Measurements from ENCODE around the gene CLEC4A. TPM values are rescaled to one million over a fixed set of nuclear protein-coding genes. Genes with fewer than 3 reads are reported as not detected.
"Not testable (repeated sequence)": the region's sequence is repeated elsewhere in the genome, so short reads cannot be mapped to it uniquely, and the experiment has no call there.

The CLEC4A gene
- total RNA-seq, 2 experiments from 2014 or later, result 0.39 to 1.0 TPM

DNA sequence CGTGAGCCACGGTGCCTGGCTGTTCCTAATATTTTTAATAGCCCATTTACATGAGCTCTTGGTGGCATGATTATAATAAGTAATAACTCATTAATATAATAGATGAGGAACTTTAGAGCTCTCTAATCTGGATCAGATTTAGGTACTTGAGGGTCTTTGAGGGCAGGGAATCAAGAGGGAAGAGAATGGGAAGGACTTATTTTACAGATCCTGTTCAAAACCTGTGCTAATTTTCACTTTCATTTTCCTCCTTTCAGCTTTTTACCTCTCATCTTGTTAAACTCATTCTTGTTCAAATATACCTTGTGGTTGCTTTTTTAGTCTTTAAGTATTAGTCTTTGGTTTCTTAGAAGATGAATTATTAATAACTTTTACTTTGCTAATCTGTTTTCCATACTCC, 35.8 kb upstream of the CLEC4A start:
- intact Hi-C loops (cut with DNase I, micrococcal nuclease), result loop anchor here in 1 of 2 experiments (2.0 kb wide), 1 partner anchor 21 kb away; no protein-coding TSS in a partner anchor
- Mint-ChIP-seq H3K4me1 (ENCODE audit: low read depth) (peaks cover 46% of the 10 kb centered on the region), H3K36me3 (ENCODE audit: low read depth) (peaks cover 68% of the 10 kb centered on the region), H3K4me3 (peak overlapping the region; percentile 61), H3K27ac (peak overlapping the region; percentile 79), H3K27me3 (no peaks in the 10 kb centered on the region), H3K9me3 (no peaks in the 10 kb centered on the region)
- H3K27ac ChIP-seq (ENCODE audit: low read depth in 1 of 2, low read length in 2 of 2), result peak overlapping the region; percentile 66 to 78
- POLR2A ChIA-PET, result interaction anchor here (1.0 to 1.5 kb wide), 4 partner anchors 50 to 155 kb away, joined by 3 to 5 read pairs (median 4); partner anchors contain the start of gene FOXJ2
- CTCF ChIA-PET, result interaction anchor here (1.3 to 2.5 kb wide), 4 partner anchors 10 to 154 kb away, joined by 3 to 6 read pairs (median 4); no protein-coding TSS in a partner anchor
- H3K36me3 ChIP-seq (ENCODE audit: insufficient read depth, low read length), result peaks cover 36% of the 10 kb centered on the region
- H3K4me3 ChIP-seq (ENCODE audit: low read length), result peak overlapping the region; percentile 35
- peaks cover 51% of the 10 kb centered on the region for H3K4me1 ChIP-seq (ENCODE audit: insufficient read depth, low read length)
- ATAC-seq (ENCODE audit: poor library complexity), result no peak
- no peak for TF ChIP-seq CTCF (IDR thresholded peaks at IDR 0.05)
- H3K27me3 ChIP-seq (ENCODE audit: control insufficient read depth in 1 of 2, insufficient read depth in 2 of 2, low read length in 2 of 2), result no peaks in the 10 kb centered on the region
- peak in 2 of 14 experiments; percentile 34 to 49 for DNase-seq
- H3K9me3 ChIP-seq (ENCODE audit: control insufficient read depth in 1 of 2, insufficient read depth in 1 of 2, low read length in 2 of 2), result no peaks in the 10 kb centered on the region

- Mint-ChIP-seq H3K27me3 (no peaks in the 10 kb centered on the region), H3K36me3 (ENCODE audit: low read depth) (peaks cover 71% of the 10 kb centered on the region), H3K9me3 (no peaks in the 10 kb centered on the region), H3K27ac (peak overlapping the region; percentile 79), H3K4me3 (peak overlapping the region; percentile 61), H3K4me1 (ENCODE audit: low read depth) (peaks cover 39% of the 10 kb centered on the region)
- ChIA-PET POLR2A (interaction anchor here (0.6 to 1.5 kb wide), 7 partner anchors 10 to 155 kb away, joined by 3 to 8 read pairs (median 5); partner anchors contain the start of genes C3AR1 and FOXJ2), CTCF (interaction anchor here (0.8 to 2.5 kb wide), 5 partner anchors 10 to 155 kb away, joined by 3 to 6 read pairs (median 5); no protein-coding TSS in a partner anchor)
- Histone ChIP-seq H3K36me3 (ENCODE audit: insufficient read depth, low read length) (peaks cover 45% of the 10 kb centered on the region), H3K4me1 (ENCODE audit: insufficient read depth, low read length) (peaks cover 44% of the 10 kb centered on the region), H3K4me3 (ENCODE audit: low read length) (peak overlapping the region; percentile 3), H3K27ac (ENCODE audit: low read depth in 1 of 2, low read length in 2 of 2) (peak overlapping the region; percentile 66 to 78), H3K9me3 (ENCODE audit: control insufficient read depth in 1 of 2, insufficient read depth in 1 of 2, low read length in 2 of 2) (no peaks in the 10 kb centered on the region), H3K27me3 (ENCODE audit: control insufficient read depth in 1 of 2, insufficient read depth in 2 of 2, low read length in 2 of 2) (no peaks in the 10 kb centered on the region)
- no peak for TF ChIP-seq CTCF (IDR thresholded peaks at IDR 0.05)
- intact Hi-C loops (cut with DNase I, micrococcal nuclease), result loop anchor here in 1 of 2 experiments (2.0 kb wide), 1 partner anchor 20 kb away; no protein-coding TSS in a partner anchor
- DNase-seq, result peak in 13 of 14 experiments; percentile 10 to 86 (median 39)
- ATAC-seq (ENCODE audit: poor library complexity), result peak; percentile 95
Measured at GRCh38 chr12:8088574-8088973, 34.8 kb upstream of the CLEC4A start.

DNA sequence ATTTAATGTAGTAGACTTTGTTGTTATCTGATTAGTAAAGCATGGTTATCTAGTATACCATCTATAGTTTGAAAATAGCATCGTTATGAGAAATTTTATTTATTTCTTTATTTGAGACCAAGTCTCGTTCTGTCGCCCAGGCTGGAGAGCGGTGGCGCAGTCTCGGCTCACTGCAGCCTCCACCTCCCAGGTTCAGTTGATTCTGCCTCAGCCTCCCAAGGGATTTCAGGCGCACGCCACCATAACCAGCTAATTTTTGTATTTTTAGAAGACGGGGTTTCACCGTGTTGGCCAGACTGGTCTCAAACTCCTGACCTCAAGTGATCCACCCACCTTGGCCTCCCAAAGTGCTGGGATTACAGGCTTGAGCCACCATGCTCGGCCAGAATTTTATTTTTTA, 34.1 kb upstream of the CLEC4A start:
- Histone ChIP-seq H3K36me3 (ENCODE audit: insufficient read depth, low read length) (peaks cover 52% of the 10 kb centered on the region), H3K4me1 (ENCODE audit: insufficient read depth, low read length) (peaks cover 37% of the 10 kb centered on the region), H3K27ac (ENCODE audit: low read depth in 1 of 2, low read length in 2 of 2) (peak overlapping the region in 1 of 2 donors; percentile 78)
- Mint-ChIP-seq H3K4me1 (ENCODE audit: low read depth) (peaks cover 33% of the 10 kb centered on the region), H3K36me3 (ENCODE audit: low read depth) (peaks cover 73% of the 10 kb centered on the region), H3K27ac (peak overlapping the region; percentile 79)
- H3K9me3 Mint-ChIP-seq; H3K4me3 Mint-ChIP-seq; H3K9me3 ChIP-seq (ENCODE audit: control insufficient read depth in 1 of 2, insufficient read depth in 1 of 2, low read length in 2 of 2); DNase-seq; H3K27me3 ChIP-seq (ENCODE audit: control insufficient read depth in 1 of 2, insufficient read depth in 2 of 2, low read length in 2 of 2); ATAC-seq (ENCODE audit: poor library complexity); H3K4me3 ChIP-seq (ENCODE audit: low read length); H3K27me3 Mint-ChIP-seq: not testable (repeated sequence)
- intact Hi-C loops (cut with DNase I, micrococcal nuclease), result loop anchor here in 1 of 2 experiments (2.0 kb wide), 1 partner anchor 20 kb away; no protein-coding TSS in a partner anchor
- ChIA-PET CTCF (interaction anchor here (1.1 to 1.8 kb wide), 2 partner anchors 20 to 43 kb away, joined by 5 read pairs; no protein-coding TSS in a partner anchor), POLR2A (interaction anchor here (0.6 to 1.2 kb wide), 3 partner anchors 12 to 23 kb away, joined by 3 to 5 read pairs (median 3); partner anchors contain the start of gene C3AR1)
